GM18870 (cell line): ENCODE data around the gene COPZ1.
"Not testable (repeated sequence)": the region's sequence is repeated elsewhere in the genome, so short reads cannot be mapped to it uniquely, and the experiment has no call there.

Experiments
- ATAC-seq: cut with Tn5 transposase; IDR thresholded peaks from one replicate; pipeline ENCODE4 v1.9.1; 2021; ENCODE audit warnings: moderate library complexity; ENCODE audit not compliant: unreplicated experiment

Gene COPZ1

DNA sequence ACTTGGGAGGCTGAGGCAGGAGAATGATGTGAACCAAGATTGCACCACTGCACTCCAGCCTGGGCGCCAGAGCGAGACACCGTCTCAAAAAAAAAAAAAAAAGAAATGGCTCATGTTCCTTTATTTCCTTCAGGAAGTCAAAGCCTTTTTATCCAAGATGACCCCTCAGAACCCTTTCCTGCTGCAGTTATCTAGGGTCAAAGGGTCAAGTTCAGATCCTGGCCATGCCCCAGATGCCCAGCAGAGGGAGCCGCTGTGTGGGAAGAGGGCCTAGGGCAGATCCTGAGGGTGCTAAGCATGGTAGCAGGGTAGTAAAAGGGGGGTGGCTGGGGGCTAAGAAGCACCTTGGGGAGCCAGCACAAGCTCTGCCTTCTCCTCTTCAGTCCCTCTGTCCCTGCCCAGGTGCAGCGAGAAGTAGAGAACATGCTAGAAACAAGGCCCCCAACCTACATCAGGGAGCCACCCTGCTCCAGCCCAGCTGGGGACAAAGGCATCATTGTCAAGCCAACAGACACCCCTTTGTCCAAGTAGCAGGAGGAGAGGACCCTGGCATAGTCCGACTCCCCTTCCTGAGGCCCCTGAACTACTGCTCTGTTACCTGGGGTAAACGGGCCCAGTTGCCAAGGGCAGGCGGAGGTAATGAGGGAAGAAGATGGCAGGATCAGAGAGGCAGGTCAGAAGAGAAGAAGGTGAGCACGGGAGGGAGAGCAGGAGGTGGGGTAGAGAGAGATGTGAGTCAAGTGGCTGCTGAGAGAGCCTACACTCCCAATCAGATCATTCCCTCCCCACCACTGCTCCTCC is 30.6 kb upstream of the COPZ1 start:
- ATAC-seq: no peak

DNA sequence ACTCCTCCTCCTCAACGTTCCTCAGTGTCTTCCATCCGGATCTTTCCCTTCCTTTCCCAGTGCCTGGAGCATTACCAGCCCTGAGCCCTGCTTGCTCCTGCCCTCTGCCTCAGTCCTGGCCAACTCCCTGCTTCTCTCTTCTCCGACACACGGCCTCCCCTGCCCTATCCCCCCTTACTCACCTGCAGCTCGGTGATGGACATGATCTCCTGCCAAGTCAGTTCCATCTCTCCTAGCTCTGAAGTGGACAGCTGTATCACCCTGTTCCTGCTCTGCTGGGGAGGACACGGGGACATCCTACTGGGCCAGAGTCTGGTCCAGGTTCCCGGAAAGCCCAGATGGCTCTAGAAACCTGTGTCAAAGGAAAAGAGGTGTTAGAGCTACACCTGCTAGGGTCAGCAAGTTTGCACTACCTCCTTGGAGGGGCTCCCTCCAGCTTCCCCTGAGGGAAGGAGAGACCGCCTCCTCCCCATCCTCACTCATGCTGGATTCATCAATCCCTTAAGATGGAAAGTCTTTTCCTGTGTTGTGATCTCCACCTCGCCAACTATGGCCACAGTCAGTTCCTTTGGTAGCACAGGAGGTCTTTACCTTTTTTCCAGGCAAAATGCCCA is 29.9 kb upstream of the COPZ1 start:
- ATAC-seq: no peak

DNA sequence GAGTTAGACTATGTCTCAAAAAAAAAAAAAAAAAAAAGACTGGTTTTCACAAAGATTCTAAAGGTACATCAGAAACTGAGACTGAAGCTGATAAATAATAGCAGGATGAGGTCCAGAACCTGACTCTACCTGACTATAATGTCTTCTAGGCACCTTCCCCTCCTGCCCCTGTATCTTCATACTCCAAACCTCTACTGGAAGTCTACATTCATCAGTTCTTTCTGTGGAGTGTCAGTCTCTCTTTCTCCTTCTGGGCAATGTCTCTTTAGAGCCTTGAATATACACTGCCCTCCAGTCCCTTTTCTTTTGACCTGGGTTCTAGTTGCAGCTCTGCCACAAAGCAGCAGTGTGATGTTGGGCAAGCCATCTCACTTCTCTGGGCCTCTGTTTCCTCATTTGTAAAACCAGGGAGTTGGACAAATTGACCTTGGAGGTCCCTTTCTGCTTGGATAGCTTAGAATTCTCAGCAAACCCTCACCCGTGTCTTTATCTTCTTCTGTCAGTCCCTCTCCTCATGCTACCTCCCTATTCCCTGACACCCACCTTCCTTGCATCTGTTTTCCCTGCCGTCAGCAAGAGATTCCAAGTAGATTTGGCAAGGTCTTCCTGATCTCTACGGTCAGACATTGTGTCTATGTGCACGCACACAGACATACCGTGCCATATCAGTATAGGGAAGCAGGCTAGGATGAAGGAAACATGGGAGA is 28.4 kb upstream of the COPZ1 start:
- no peak for ATAC-seq

DNA sequence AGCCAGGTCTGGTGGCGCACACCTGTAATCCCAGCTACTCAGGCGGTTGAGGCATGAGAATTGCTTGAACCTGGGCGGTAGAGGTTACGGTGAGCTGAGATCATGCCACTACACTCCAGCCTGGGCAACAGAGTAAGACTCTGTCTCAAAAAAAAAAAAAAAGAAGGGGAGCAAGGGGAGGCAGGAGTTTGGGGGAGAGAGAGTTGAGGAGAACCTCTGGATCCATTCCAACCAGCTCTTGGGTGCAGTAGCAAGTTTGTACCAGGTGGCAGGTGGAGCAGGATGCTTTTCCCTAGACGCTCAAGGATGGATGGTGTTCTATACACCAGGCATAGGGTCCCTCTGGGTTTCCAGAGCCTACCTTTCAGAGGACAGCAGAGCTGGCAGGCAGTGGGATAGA is 26.0 kb upstream of the COPZ1 start:
- no peak for ATAC-seq

DNA sequence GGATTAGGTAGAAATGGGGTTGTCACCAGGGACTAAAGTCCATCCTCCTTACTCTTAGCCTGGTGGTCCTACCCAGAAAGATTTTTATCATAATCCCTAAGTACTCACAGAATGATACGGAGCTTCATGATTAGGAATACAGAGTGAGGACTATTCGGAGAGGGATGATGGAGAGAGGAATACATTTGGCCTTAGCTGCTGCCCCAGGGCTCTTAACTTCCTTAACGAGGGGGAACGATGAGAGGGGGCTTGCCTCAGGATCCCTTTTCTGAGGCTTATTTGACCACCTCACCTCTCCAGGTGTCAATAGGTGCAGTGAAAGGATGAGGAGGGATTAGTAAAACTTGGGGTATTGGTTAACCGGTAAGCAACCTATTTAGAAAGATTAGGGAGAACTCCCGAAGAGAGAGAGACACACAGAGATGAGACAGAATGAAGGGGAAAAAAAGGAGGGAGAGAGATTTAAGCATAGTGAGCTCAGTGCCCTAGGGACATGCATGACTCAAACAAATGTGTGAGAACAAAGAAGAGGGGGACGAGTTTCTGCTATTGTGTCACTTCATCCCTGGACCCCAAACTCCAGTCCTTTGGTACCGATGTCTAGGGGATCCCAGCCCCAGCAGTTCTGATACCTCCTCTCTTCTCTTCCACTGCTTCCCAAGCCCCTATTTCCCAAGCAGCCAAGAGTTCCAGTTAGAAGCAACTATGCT is 25.3 kb upstream of the COPZ1 start:
- no peak for ATAC-seq

DNA sequence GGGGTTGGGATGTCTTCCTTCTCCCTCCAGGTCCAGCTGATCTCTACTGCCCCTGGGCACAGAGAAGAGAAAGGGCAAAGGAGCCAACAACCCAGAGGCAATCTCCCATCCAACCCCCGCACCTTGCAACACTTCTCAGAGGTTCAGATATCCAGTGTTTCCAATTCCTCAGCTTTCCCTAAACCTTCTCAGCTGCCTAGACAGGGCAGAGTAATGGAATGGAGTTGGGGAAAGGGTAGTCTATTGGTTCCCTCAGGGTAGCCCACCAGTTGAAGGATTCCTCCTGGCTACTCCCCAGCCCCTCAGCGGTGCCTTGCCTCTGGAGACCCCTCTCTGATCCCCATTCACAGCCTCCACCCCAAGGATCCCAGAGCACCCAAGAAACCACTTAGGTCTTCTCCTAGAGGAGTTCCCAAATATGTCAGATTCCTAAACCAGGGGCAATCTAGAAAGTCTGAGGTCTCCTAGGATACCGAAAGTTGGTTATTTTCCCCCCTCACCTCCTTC is 24.7 kb upstream of the COPZ1 start:
- ATAC-seq: no peak

DNA sequence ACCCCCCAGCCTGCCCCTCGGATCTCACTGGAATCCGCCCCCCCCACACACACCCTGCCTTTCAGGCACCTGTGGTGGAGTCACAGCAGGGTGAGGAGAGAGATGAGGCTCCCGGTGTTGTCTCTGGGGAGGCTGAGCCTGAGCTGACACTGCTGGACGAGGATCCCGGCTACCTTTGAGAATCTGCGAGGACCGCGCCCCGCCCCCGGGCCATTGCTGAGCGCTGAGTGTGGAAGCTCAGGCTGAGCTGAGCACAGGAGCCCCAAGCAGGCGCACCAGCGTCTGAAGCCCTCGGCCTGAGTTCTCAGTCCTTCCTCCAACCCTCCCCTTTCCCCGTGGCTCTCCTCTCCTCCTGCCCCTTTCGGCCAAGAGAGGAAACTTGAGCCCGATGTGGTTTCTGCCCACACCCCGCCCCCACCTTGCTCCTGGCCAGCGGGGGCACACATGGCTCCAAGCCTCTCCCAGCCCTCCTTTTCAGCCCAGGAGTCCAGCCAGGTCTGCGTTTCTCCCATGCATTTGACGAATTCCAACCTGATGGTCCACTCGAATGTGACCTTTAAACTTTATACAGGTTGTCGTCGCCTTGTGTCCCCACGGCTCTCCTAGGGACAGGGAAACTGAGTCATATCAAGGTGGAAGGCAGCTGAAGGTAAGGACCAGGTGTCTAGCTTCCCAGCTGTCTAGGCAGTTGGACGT is 24.1 kb upstream of the COPZ1 start, which contains the start of gene NFE2:
Gene NFE2, minus strand, starts transcription at position 284 of the 696 bp plus-strand sequence. CDS start 5,767 bp downstream, outside the sequence.
- no peak for ATAC-seq

DNA sequence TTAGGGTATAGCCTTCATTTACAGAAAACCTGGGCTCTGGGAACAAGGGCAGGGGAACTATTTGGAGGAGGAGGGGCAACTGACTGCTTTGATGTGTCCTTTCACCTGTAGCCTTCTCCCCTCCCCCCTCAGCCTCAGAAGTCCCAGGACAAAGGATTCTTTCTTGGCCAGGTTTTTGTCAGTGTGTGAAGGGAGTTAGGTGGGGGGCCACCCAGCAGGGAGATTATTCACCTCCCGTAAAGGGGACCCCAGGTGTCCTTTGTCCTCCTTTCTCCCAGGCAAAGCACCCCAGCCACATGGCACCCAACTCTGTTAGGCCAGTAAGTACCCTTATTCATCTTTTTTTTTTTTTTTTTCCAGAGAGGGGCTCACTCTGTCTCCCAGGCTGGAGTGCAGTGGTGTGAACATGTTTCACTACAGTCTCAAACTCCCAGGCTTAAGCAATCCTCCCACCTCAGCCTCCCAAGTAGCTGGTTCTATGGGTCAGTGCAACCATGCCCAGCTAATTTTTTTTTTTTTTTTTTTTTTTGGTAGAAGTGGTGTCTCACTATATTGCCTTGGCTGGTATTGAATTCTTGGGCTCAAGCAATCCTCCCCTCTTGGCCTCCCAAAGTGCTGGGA is 23.4 kb upstream of the COPZ1 start:
- no peak for ATAC-seq

DNA sequence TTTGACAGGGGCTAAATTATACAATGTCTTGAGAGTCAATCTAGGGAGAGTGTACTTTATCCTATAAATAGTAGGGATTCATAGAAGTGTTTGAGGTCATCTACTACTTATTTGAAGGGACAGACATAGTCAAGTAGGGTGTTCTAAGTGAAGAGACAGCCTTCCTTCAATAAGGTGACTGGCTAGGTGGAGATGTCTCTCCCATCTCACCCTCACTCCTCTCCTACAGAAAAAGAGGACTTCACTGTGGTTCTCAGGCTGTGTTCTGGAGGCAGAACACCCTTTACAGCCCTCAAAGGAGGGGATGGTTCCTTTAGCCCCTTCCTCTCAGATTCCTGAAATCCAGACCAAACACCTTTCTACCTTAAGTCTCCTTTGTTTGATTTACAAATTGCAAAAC is 21.3 kb upstream of the COPZ1 start:
- no peak for ATAC-seq

DNA sequence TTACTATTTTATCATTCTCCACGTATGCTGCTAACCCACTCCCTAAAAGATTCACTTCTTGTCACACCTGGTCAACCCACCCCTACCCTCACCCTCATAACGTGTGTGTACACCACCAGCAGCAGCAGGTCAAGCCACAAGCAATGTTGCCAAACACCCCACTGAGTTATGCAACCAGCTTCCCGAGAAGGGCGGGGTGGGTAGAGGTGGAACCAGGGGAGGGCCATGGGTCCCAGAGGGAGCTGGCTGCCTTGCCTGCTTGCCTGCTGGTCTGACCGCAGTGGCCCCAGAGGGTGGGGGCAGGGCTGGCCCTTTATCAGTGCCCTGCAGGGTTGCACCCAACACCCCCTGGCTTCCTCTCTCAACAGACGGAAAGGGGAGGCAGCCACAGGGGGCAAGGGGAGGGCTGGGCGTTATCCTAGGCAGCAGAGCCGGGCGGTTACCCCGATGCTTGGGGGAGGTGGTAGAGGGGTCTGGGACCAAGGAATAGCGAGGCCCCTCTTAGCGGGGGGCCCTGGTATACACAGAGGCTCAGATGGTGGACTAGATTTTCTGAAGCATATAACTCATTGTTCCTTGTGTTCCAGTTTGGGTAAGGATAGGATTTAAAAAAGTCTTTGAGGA is 20.6 kb upstream of the COPZ1 start:
- no peak for ATAC-seq

DNA sequence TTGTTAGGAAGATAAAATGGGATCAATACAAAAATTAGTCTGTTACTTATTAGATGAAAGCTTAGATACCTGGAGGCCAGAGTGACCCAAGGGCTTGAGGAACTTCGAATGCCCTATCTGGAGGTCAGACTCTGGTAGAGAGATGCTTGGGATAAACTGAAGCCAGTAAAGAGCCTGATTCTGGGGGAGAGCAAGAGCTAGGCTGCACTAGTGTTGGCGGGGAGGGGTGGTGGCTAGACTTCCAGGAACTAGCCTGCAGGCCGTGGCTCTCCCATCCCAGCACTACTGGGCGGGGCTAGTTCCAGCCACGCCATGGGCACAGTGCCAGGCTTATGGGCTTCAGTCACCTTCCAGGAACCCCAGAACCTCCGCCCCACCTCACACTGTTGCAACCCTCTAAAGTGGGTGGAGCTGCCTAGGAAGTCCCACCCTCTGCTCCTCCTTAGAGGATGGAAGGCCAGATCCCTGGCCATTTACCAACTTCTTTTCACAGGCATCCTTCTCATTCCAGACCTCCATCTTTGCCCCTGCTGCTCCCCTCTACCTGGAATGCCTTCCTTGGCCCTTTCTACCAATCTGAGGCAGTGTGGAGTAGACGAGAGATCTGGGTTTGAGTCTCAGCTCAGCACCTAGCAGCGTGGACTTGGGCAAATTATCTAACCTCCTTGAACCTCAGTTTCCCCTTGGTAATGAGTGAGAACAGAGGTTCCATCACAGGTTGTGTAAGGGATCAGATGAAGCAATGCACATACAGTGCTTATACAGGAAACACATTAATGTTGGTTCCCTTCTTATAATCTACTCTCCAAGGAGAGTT is 17.8 kb upstream of the COPZ1 start:
- ATAC-seq: no peak

DNA sequence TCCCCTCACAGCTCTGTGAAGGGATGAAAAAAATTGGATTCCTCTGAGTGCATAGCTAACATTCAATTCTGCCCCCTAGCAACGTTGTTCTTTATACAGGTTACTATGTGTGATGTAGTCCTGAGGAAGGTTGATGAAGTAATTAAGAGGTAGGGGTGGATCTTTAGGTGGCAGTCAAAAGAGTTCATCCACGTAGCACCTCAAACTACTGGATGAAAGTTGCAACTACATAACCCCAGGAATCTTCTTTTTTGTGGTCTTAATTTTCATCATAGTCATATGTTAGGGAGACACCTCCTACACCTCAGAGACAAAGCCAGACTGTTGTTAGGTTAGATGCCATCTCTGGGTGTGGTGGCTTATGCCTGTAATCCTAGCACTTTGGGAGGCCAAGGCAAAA is 13.9 kb upstream of the COPZ1 start:
- no peak for ATAC-seq

DNA sequence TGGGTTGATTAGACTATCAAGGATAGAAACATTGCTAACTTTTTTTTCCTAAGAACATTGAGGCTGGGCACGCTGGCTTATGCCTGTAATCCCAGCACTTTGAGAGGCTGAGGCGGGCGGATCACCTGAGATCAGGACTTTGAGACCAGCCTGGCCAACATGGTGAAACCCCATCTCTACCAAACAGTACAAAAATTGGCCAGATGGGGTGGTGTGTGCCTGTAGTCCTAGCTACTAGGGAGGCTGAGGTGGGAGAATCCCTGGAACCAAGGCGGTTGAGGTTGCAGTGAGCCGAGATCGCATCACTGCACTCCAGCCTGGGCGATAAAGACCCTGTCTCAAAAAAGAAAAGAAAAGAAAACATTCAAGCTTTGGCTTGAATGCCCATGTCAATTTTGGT is 12.6 kb upstream of the COPZ1 start:
- not testable (repeated sequence) for ATAC-seq

DNA sequence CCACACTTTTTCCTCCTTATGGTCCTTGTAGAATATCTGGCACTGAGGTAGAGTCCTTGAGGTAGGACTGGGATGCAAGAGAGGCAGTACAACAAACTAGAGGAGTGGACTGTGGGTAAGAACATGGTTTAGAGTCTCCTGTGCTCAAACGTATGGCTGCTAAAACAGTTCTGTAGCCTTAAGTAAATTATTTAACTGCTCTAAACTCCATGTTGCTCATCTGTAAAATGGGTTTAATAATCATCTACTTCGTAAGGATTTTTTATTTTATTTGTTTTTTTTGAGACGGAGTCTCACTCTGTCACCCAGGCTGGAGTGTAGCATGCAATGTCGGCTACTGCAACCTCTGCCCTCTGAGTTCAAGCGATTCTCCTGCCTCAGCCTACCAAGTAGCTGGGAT is 3.6 kb upstream of the COPZ1 start:
- no peak for ATAC-seq

DNA sequence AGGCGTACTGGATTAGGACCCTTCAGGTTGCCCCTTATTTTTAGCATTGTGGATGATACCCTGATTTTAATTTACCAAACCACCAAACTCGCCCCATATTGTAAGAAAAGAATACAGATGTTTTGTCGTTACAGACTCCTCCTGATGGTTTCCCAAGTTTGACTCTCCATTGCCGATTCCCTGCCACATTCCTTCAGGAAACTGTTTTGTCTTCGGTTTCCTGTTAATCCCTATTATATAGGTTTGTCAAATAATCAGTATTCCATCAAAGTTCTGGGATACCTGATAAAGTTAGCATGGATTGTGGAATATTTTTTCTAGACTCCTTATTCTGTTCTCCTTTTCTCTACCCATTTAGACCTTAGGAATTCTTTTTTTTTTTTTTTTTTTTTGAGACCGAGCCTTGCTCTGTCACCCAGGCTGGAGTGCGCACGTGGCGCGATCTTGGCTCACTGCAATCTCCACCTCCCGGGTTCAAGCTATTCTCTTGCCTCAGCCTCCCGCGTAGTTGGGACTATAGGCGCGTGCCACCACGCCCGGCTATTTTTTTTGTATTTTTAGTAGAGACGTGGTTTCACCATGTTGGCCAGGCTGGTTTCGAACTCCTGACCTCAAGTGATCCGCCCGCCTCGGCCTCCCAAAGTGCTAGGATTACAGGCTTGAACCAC is 645 bp downstream of the COPZ1 start:
- not testable (repeated sequence) for ATAC-seq

DNA sequence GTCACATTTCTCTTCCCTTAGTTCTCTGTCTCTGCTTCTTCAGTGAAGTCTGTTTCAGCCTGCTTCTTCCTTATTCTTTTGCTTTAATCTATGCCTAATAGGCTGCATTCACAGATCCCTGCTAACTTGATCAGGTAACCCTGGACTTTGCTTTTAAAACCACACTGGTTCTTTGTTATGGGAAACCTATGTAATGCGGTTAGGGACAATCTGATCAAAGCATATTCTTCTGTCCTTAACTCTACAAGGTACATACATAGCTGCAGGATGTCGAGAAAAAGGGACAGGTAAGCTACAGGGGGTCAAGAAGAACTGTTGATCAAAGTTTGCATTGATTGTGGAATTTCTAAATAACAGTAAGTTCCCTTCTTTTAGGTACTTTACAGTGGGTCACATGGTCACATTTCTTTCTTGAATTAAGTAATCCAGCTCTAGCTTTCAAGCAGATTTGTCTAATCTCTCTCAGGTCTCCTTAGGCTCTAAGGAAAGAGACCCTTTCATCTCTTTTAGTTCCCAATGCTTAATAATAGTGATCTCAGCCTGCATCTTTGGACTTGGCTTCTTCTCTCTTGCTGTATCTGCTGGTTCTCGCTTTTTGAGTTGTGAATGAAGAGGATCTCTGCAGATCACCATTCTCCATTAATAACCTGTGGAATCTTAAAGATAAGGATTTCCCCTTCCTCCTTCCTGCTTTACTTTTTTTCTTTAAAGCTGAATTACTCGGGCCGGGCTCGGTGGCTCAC is 3.8 kb downstream of the COPZ1 start:
- ATAC-seq: no peak

DNA sequence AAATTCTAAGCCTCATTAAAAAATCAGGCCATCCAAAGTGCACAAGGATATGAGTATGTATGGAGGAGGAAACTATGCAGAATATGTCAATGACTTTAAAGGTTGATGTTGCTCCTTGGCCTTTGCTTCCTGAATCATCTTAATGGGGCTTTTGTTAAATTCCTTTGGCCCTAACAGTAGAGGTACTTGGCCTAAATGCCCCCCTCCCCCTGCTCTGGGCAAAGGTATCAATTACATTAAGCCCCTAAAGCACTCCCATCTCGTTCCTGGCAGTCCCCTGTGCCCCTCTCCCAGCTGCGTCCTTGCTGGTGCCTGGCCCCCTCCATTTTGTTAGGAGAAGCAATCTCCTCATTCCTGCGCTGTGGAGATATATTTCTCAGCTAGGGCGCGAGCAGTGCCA is 4.8 kb downstream of the COPZ1 start:
- no peak for ATAC-seq

DNA sequence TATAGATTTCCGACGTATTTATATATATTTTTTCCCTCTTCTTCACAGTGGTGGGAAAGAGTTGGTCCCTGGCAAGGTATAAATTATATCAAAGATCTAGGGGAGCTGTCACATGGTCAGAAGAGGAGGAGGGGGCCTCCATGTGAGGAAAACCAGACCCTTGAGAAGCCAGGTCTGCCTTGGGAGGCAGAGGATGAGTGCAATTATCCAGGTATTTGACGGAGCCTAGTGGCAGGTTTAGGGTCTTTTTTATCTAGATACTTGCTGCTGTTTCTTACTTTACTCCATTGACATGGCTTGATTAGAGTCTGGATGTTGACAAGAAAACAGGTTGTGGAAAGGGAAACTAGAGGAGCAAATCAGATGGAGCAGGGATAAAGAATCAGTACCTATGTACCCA is 5.5 kb downstream of the COPZ1 start:
- ATAC-seq: no peak
